Inflammatory macrophage treated with lipopolysaccharide for 1 hour (primary cell): ENCODE results near the gene STYK1.
A peak's percentile ranks its signal among the peaks of the same experiment; 100 is the strongest.
"Not testable (repeated sequence)": the region's sequence is repeated elsewhere in the genome, so short reads cannot be mapped to it uniquely, and the experiment has no call there.

Source experiments
- DNase-seq, 2 donors: peaks; one replicate each; pipeline ENCODE4 v3.0.0-alpha.2; 2020 to 2022

The STYK1 gene

DNA sequence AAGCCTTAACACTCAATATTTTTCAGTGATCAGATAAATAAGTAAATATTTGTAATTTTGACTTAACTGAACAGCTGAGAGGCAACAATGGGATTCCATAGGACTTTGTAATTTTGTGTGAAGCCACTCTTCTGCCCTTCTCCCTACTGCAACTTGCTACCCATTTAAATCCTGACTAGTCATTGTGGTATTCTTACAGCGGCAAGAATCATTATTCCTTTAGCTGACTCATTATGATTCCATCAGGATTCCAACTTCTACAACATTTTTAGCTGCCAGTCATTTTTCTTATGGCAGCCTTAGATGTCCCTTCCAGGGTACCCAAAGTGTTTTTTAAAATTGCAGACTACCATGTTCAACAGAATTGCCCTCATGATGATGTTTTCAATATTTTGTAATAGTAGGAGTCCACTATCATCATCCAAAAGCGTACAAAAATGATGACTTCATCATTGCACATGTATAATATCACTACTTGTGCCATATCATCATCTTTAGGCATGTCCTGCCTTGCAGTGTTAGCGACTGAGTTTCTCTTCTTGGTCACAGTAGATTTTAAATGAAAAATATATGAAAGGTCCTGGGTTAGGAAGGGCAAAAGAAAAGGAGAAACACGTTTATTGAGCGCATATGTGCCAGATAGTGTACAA, 55.4 kb downstream of the STYK1 start:
- DNase-seq = no peak

DNA sequence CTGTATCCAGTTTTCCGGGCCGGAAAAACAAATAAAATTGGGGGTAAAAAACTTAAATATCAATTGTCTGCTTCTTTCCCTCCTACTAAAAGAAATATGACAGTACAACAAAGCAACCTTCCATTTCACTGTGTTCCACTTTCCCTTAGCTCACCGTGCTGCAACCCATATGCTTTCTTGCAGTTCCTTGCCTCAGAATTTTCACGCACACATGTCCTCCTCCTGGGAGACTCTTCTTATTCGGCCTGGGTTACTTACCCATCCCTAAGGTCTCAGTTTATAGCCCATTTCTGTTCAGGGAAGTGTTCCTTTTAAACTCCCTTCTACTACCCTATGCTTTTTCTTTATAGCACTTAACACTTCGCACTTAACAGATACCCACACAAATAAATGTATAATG, 56.0 kb downstream of the STYK1 start:
- no peak for DNase-seq

DNA sequence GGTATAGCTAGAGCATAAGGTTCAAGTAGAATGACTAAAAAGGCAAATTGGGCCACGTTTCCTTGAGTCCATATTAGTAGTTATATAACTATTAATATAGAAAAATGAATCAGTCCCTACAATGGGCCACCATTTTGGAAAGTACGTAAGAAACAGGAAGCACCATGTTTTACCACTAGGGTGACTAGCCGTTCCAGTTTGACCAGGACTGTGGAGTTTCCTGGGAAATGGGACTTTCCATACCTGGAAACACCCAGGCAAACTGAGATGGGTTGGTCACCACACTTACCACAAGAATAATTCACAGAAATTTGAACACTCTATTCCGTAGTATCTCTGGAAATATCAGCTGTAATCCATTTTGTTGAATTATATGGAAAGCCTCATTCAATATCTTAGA, 58.3 kb downstream of the STYK1 start:
- DNase-seq = peak; percentile 40 to 61

GRCh38 chr12:10614056-10614370, 59.8 kb downstream of the STYK1 start:
- no peak for DNase-seq

- DNase-seq = peak; percentile 92 to 100
Measured at GRCh38 chr12:10613349-10614055, 60.4 kb downstream of the STYK1 start, which contains the start of gene MAGOHB. MAGOHB (minus strand) TSS chr12:10613609; CDS start chr12:10613532, 77 bp downstream.

DNA sequence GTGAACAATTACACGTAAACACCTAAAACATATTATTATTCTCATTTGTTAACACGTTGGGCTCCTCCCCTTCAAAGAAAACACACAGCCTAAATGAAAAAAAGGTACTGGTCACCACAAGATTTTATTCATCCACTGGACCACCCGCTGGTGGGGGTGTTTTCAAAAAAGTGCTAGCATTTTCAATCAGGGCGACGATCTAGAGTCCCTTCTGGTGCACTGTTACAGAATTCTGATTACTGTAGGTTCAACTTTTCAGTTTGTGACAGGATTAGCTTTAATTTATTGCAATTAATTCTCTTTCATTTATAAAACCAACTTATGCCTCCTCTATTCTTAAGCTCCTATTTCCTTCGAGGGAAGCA, 60.9 kb downstream of the STYK1 start:
- DNase-seq = no peak

GRCh38 chr12:10612110-10612509, 61.7 kb downstream of the STYK1 start:
- DNase-seq = no peak

DNA sequence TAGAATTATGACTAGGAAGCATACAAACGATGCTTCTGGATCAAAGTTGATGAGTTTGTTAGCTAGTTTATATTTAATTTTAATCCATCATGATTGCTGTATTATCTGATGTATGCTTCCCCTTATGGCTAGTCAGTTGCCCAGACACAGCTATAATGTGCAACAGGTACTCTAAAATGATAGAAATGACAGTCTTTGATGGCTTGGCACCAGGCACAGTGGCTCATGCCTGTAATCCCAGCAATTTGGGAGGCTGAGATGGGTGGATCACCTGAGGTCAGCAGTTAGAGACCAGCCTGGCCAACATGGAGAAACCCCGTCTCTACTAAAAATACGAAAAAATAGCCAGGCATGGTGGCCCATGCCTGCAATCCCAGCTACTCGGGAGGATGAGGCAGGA, 62.6 kb downstream of the STYK1 start:
- not testable (repeated sequence) for DNase-seq

GRCh38 chr12:10610188-10610587, 63.7 kb downstream of the STYK1 start:
- no peak for DNase-seq

DNA sequence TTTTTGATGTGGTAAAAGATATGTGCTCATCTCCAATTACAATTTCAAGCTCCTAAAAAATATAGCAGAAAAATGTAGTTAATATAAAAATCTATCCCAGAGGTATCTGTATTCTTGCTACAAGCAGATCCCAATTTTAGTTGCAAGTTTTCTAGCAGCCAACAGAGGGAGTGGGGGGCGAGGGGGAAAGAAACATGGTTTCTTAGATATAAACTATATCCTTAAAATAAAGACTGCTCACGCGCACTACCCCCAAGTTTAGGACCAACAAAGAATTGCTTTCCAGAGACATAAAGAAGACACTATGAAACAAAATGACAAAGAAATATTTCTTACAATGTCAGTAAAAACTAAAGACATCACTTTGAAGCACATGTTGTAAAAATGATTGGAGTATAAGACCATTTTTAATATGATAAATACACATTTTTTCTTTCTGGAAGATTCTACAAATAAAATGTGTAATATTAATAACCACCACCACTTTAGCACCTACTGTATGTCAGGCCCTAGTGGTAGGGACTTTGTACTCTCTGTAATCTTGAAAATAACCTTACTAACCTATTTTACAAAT, 65.9 kb downstream of the STYK1 start:
- DNase-seq = no peak

DNA sequence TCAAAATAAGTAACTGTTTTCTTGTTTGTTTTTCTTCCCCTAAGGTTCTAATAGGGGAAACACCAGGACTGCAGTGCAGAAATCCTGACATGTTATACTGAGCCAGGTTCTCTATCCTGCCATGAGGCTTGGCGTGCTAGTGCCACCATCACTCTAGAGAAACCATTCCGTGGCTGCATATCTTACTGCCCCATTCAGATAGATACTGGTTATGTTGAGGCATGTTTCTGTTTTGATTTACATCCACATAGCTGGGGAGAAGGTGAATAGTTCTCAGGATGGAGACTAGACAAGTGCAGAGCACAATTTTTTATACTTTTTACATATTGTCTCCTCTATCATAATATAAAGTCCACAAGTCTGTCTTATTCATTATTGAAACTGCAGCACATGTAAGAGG, 72.0 kb downstream of the STYK1 start:
- no peak for DNase-seq

- DNase-seq = no peak
Measured at GRCh38 chr12:10600988-10601387, 72.9 kb downstream of the STYK1 start.

GRCh38 chr12:10595881-10596280, 78.0 kb downstream of the STYK1 start:
- DNase-seq = no peak

DNA sequence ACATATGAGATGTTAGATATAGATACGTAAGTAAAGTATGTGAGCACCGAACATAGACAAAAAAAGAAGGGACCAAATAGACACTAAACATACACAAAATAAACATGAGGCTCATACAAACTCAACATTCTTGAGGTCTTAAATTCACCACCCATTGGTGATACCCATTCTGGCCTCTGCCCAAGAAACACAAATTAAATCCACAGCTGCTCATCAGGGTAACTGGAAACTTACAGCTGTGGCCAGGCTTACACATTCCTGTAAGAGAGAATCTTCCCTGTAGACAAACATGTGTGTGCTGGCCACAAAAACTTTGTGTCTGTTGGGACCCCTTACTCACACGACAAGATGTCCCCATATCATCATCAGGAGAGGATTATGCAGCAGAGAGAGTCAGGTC, 82.9 kb downstream of the STYK1 start:
- no peak for DNase-seq

GRCh38 chr12:10584415-10584814, 89.4 kb downstream of the STYK1 start:
- DNase-seq = no peak

DNA sequence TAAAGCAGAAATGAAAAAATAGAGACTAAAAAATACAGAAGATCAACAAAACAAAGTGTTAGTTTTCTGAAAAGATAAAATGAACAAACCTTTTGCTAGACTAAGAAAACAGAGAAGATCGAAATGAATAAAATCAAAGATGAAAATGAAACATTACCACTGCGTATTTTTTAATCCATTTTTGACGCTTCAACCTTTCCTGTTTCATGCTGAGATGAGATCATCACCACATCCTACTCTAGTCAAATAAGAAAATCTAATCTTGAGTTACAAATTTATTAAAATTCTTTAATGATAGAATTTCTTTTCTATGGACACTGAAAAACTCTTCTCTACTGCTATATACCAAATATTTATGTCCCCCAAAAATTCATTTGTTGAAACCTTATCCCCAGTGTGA, 91.1 kb downstream of the STYK1 start:
- no peak for DNase-seq

GRCh38 chr12:10582133-10582532, 91.7 kb downstream of the STYK1 start:
- not testable (repeated sequence) for DNase-seq

GRCh38 chr12:10574307-10574706, 99.5 kb downstream of the STYK1 start:
- no peak for DNase-seq

DNA sequence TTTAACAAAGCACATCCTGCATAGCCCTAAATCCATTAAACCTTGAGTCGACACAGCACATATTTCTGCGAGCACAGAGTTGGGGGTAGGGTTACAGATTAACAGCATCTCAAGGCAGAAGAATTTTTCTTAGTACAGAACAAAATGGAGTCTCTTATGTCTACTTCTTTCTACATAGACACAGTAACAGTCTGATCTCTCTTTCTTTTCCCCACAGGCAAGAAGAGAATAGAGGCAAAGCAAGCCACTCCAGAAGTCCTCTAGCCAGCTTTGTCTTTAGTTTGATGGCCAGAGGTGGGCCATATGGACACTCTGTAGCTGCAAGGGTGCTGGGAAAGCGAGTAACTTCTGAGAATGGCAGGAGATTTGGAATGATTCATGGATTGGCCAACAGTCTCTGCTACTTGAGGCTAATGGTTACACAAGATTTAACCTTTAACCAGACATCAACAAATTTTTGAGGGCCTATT, 101.8 kb downstream of the STYK1 start:
- not testable (repeated sequence) for DNase-seq

- no peak for DNase-seq
Measured at GRCh38 chr12:10571141-10571540, 102.7 kb downstream of the STYK1 start.
